ENCODE data around the gene CSTB. TPM values are rescaled to one million over a fixed set of nuclear protein-coding genes. Genes with fewer than 3 reads are reported as not detected.

CSTB gene
- total RNA-seq, 1 experiment from 2014 or later: 57.5 TPM

DNA sequence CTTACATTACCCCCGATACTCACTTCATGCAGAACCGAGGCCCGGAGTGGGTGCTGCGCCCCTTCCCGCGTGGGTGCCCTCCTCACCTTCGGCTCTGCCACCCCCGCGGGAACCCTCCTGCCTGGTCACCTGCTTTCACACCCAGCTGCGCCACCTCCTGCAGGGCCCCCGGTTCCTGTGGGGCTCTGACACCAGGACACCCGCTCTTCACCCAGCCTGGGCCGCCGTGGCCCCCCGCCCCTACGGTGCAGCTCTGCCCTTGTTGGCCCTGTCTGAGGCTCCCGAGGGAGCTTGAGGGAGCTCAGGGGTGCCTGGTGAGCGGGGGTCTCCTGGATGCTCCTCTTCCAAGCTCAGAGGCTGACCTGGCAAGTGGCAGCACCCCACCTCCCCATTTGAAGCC is 32.3 kb upstream of the CSTB start:
- Histone ChIP-seq H3K36me3 (ENCODE audit: control insufficient read depth in 1 of 2, insufficient read depth in 2 of 2, low read length in 2 of 2) (peaks cover 0 to 8% of the 10 kb centered on the region in 2 experiments; a peak in 2 of 4 replicates), H3K27ac (ENCODE audit: low read depth, low read length) (no peak overlapping the region), H3K9ac (ENCODE audit: low read length) (no peak overlapping the region), H3K4me2 (ENCODE audit: low read length) (no peak overlapping the region), H3K9me2 (ENCODE audit: insufficient read depth) (no peaks in the 10 kb centered on the region), H3K9me3 (ENCODE audit: control insufficient read depth in 1 of 2, insufficient read depth in 1 of 2, low read depth in 1 of 2, low read length in 2 of 2) (no peaks in the 10 kb centered on the region), H3K27me3 (ENCODE audit: insufficient read depth, low read length) (no peaks in the 10 kb centered on the region), H3K4me1 (ENCODE audit: control insufficient read depth in 1 of 2, insufficient read depth in 2 of 2, low read length in 2 of 2) (peaks cover 3 to 8% of the 10 kb centered on the region in 2 experiments; a peak in 2 of 4 replicates), H3K79me2 (ENCODE audit: insufficient read depth, low read length) (no peaks in the 10 kb centered on the region), H4K20me1 (ENCODE audit: insufficient read depth) (no peaks in the 10 kb centered on the region), H2AFZ (ENCODE audit: low read depth, low read length, poor library complexity, severe bottlenecking) (no peak overlapping the region), H3K4me3 (replicated peaks in 1 of 2; ENCODE audit: low read depth in 1 of 2, low read length in 2 of 2) (no peak overlapping the region)
- ChIA-PET POLR2A (no interaction called here), CTCF (interaction anchor here (0.9 to 1.2 kb wide), 2 partner anchors 130 to 167 kb away, joined by 3 to 7 read pairs; no protein-coding TSS in a partner anchor), RAD21 (ENCODE audit: low non-redundant PET in 1 of 2, low total read pairs in 2 of 2, uncharacterized antibody in 2 of 2, unreplicated experiment in 2 of 2) (no interaction called here)
- ATAC-seq: no peak
- intact Hi-C loops (cut with micrococcal nuclease): no loop called here
- DNase-seq (ENCODE audit: low read depth, low spot score): no peak
- BruUV-seq (replicated peaks): no TSS peak
- TF ChIP-seq POLR2A (IDR thresholded peaks at IDR 0.05; ENCODE audit: borderline replicate concordance, extremely low read depth, insufficient read depth, insufficient read length) (no peak), CBX3 (IDR thresholded peaks at IDR 0.05; ENCODE audit: low read depth) (no peak), EZH2phosphoT487 (IDR thresholded peaks at IDR 0.05; ENCODE audit: borderline replicate concordance) (no peak)

GRCh38 chr21:43806017-43806710 is 30.1 kb upstream of the CSTB start:
- Histone ChIP-seq H3K27me3 (ENCODE audit: insufficient read depth, low read length) (no peaks in the 10 kb centered on the region), H2AFZ (ENCODE audit: low read depth, low read length, poor library complexity, severe bottlenecking) (no peak overlapping the region), H3K4me2 (ENCODE audit: low read length) (no peak overlapping the region), H4K20me1 (ENCODE audit: insufficient read depth) (no peaks in the 10 kb centered on the region), H3K9ac (ENCODE audit: low read length) (no peak overlapping the region), H3K4me3 (replicated peaks in 1 of 2; ENCODE audit: low read depth in 1 of 2, low read length in 2 of 2) (no peak overlapping the region), H3K79me2 (ENCODE audit: insufficient read depth, low read length) (no peaks in the 10 kb centered on the region; the same call in 1 of the 2 replicates), H3K27ac (ENCODE audit: low read depth, low read length) (no peak overlapping the region), H3K36me3 (ENCODE audit: control insufficient read depth in 1 of 2, insufficient read depth in 2 of 2, low read length in 2 of 2) (peaks cover 8 to 27% of the 10 kb centered on the region in 2 experiments; a peak in 3 of 4 replicates), H3K9me3 (ENCODE audit: control insufficient read depth in 1 of 2, insufficient read depth in 1 of 2, low read depth in 1 of 2, low read length in 2 of 2) (no peaks in the 10 kb centered on the region), H3K4me1 (ENCODE audit: control insufficient read depth in 1 of 2, insufficient read depth in 2 of 2, low read length in 2 of 2) (peaks cover 3 to 8% of the 10 kb centered on the region in 2 experiments; a peak in 2 of 4 replicates), H3K9me2 (ENCODE audit: insufficient read depth) (no peaks in the 10 kb centered on the region)
- CTCF ChIA-PET: no interaction called here
- DNase-seq (ENCODE audit: low read depth, low spot score) (no peak), ATAC-seq (no peak)
- POLR2A ChIA-PET: no interaction called here
- no peak for TF ChIP-seq TCF7L2 (IDR thresholded peaks at IDR 0.05; ENCODE audit: borderline replicate concordance, extremely low read depth, insufficient read depth, insufficient read length)
- no peak for TF ChIP-seq RAD21 (IDR thresholded peaks at IDR 0.05; ENCODE audit: low read depth)
- RAD21 ChIA-PET (ENCODE audit: low non-redundant PET in 1 of 2, low total read pairs in 2 of 2, uncharacterized antibody in 2 of 2, unreplicated experiment in 2 of 2): no interaction called here
- no TSS peak for BruUV-seq (replicated peaks)
- intact Hi-C loops (cut with micrococcal nuclease): no loop called here
